Keratinocyte (primary cell): ENCODE results near the gene HBG2. TPM values are rescaled to one million over a fixed set of nuclear protein-coding genes. Genes with fewer than 3 reads are reported as not detected.
A peak's percentile ranks its signal among the peaks of the same experiment; 100 is the strongest.

Experiments
- DNase-seq: peaks from one replicate; pipeline ENCODE4 v3.0.0-alpha.2; 2011; ENCODE audit warnings: low read depth, missing footprints, low spot score
- FAIRE-seq: peaks from 2 replicates; lab custom pipeline; 2011; peaks lifted over from hg19 to GRCh38; lab: Jason Lieb, UNC
- H2AFZ ChIP-seq: 2 replicates; pipeline ENCODE4 v1.6.0; 2012; ENCODE audit warnings: low read length, control low read depth, inconsistent platforms; ENCODE audit not compliant: control insufficient read depth
- H3K27ac ChIP-seq: 2 replicates; pipeline ENCODE4 v1.5.1; 2011; ENCODE audit warnings: low read length; ENCODE audit not compliant: control insufficient read depth, insufficient read depth
- H3K27me3 ChIP-seq: 3 replicates; pipeline ENCODE4 v1.6.0; 2011; ENCODE audit warnings: low read length; ENCODE audit not compliant: control insufficient read depth, insufficient read depth; ENCODE audit errors: extremely low read depth
- H3K36me3 ChIP-seq, 2 experiments: 2 replicates in 1 of 2; 3 replicates in 1 of 2; pipeline ENCODE4 v1.5.1; 2011; ENCODE audit warnings: low read length in 2 of 2, mild to moderate bottlenecking in 1 of 2; ENCODE audit not compliant: control insufficient read depth in 2 of 2, insufficient read depth in 2 of 2; ENCODE audit errors: extremely low read depth in 1 of 2
- H3K4me1 ChIP-seq: 3 replicates; pipeline ENCODE4 v1.5.1; 2011; ENCODE audit warnings: low read length; ENCODE audit not compliant: control insufficient read depth, insufficient read depth; ENCODE audit errors: extremely low read depth
- H3K4me2 ChIP-seq: 3 replicates; pipeline ENCODE4 v1.6.0; 2011; ENCODE audit warnings: low read depth, low read length; ENCODE audit not compliant: control insufficient read depth, insufficient read depth; ENCODE audit errors: extremely low read depth
- H3K4me3 ChIP-seq, 3 experiments: fragments of 200-600 bp in 1 of 3; sonication (generic) in 1 of 3; 2 replicates in 2 of 3; 3 replicates in 1 of 3; pipeline ENCODE4 v1.5.1; 2011 to 2016; ENCODE audit warnings: low read length in 3 of 3, mild to moderate bottlenecking in 3 of 3, control low read depth in 2 of 3, inconsistent platforms in 1 of 3, low read depth in 1 of 3, mixed read lengths in 1 of 3, mixed run types in 1 of 3, moderate library complexity in 1 of 3; ENCODE audit not compliant: control insufficient read depth in 2 of 3, insufficient read depth in 2 of 3; ENCODE audit errors: extremely low read depth in 1 of 3
- H3K79me2 ChIP-seq: 2 replicates; pipeline ENCODE4 v1.6.0; 2012; ENCODE audit warnings: low read length; ENCODE audit not compliant: control insufficient read depth, insufficient read depth
- H3K9ac ChIP-seq: 3 replicates; pipeline ENCODE4 v1.6.0; 2011; ENCODE audit warnings: low read length; ENCODE audit not compliant: control insufficient read depth, insufficient read depth; ENCODE audit errors: extremely low read depth
- H3K9me1 ChIP-seq: 3 replicates; pipeline ENCODE4 v1.6.0; 2011; ENCODE audit warnings: low read length; ENCODE audit not compliant: control insufficient read depth, insufficient read depth; ENCODE audit errors: extremely low read depth
- H3K9me3 ChIP-seq: 2 replicates; pipeline ENCODE4 v1.5.1; 2012; ENCODE audit warnings: low read depth, low read length; ENCODE audit not compliant: control insufficient read depth
- H4K20me1 ChIP-seq: 3 replicates; pipeline ENCODE4 v1.6.0; 2011; ENCODE audit warnings: low read length; ENCODE audit not compliant: control insufficient read depth, insufficient read depth; ENCODE audit errors: extremely low read depth
- EZH2 ChIP-seq: IDR thresholded peaks from one replicate; pipeline ENCODE4 v1.6.1; 2012; ENCODE audit warnings: inconsistent platforms, mild to moderate bottlenecking, low read length, moderate library complexity
- dilution Hi-C: fragments of 300-500 bp; cut with MboI; formaldehyde crosslinking; loops from one replicate; pipeline ENCODE4 v1.7.0; 2020; ENCODE audit warnings: low sequenced_read_pairs; ENCODE audit not compliant: extremely low pct_ligation_motif_present
- polyA plus RNA-seq, 5 experiments: library from polyadenylated mRNA; depleted of rRNA in 3 of 5; stranded (reverse) in 3 of 5; stranded (forward) in 1 of 5; unstranded in 1 of 5; fragments of >200 nt; gene quantifications; 1 replicate in 1 of 5; 2 replicates in 3 of 5; 3 replicates in 1 of 5; pipeline versions ENCODE4 v1.2.1 to v1.2.3, GENCODE V29; 2011 to 2012; ENCODE audit warnings: missing spikeins in 2 of 5, low read depth in 1 of 5, low replicate concordance in 1 of 5
- TF ChIP-seq, protein P1 (sequence below), 3 experiments: IDR thresholded peaks in 1 of 3; conservative IDR thresholded peaks in 1 of 3; optimal IDR thresholded peaks in 1 of 3; 2 replicates in 2 of 3; 3 replicates in 1 of 3; pipeline versions ENCODE3 to v1.5.1; 2011; ENCODE audit warnings: low read length in 3 of 3, mild to moderate bottlenecking in 3 of 3, moderate library complexity in 2 of 3, control low read depth in 1 of 3, inconsistent platforms in 1 of 3; ENCODE audit not compliant: insufficient read depth in 2 of 3; ENCODE audit errors: extremely low read depth in 1 of 3

The HBG2 gene
- polyA plus RNA-seq, 1 donor (not counting 4 experiments of a cell fraction or from before 2014, with no cell fraction given) = 0.73 TPM

DNA sequence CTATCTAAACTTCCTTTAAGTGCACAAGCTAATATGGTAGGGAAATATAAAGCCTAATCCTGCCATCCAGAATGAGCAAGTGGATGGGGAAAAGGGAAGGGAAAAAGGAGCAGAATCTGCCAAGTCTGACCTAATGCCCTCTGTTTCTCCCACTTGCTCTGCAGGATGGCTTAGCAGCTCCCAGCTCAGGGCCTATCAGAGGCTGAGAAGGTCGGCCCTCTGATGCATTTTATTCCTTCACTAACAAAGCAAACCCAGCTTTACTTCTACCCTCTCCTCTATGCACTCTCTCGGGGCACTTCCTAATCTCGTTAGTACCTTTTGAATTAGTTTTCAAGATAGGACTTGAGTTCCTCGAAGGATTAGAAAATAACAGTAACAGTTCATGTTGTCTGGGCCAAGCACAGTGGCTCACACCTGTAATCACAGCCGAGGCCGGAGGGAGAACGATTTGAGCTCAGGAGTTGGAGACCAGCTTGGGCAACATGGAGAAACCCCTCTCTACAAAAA is 44.1 kb downstream of the HBG2 start:
- FAIRE-seq (no peak), DNase-seq (no peak)
- no peak overlapping the region for H3K9ac ChIP-seq
- H3K9me3 ChIP-seq = no peaks in the 10 kb centered on the region
- H3K79me2 ChIP-seq = no peaks in the 10 kb centered on the region
- no peak overlapping the region for H3K4me2 ChIP-seq
- H4K20me1 ChIP-seq = no peaks in the 10 kb centered on the region
- no peaks in the 10 kb centered on the region for H3K27me3 ChIP-seq
- H3K27ac ChIP-seq = no peak overlapping the region
- no peaks in the 10 kb centered on the region for H3K4me1 ChIP-seq
- no peaks in the 10 kb centered on the region for H3K36me3 ChIP-seq
- H3K9me1 ChIP-seq = no peaks in the 10 kb centered on the region
- H2AFZ ChIP-seq = no peak overlapping the region
- dilution Hi-C loops = no loop called here
- H3K4me3 ChIP-seq = no peak overlapping the region
- no peak for TF ChIP-seq EZH2
- TF ChIP-seq, protein P1, sequence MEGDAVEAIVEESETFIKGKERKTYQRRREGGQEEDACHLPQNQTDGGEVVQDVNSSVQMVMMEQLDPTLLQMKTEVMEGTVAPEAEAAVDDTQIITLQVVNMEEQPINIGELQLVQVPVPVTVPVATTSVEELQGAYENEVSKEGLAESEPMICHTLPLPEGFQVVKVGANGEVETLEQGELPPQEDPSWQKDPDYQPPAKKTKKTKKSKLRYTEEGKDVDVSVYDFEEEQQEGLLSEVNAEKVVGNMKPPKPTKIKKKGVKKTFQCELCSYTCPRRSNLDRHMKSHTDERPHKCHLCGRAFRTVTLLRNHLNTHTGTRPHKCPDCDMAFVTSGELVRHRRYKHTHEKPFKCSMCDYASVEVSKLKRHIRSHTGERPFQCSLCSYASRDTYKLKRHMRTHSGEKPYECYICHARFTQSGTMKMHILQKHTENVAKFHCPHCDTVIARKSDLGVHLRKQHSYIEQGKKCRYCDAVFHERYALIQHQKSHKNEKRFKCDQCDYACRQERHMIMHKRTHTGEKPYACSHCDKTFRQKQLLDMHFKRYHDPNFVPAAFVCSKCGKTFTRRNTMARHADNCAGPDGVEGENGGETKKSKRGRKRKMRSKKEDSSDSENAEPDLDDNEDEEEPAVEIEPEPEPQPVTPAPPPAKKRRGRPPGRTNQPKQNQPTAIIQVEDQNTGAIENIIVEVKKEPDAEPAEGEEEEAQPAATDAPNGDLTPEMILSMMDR (optimal IDR thresholded peaks at IDR 0.05 in 1 of 3, IDR thresholded peaks at IDR 0.05 in 1 of 3, conservative IDR thresholded peaks at IDR 0.05 in 1 of 3; ENCODE audit: extremely low read depth in 1 of 3, insufficient read depth in 2 of 3, low read length in 3 of 3) = no peak

DNA sequence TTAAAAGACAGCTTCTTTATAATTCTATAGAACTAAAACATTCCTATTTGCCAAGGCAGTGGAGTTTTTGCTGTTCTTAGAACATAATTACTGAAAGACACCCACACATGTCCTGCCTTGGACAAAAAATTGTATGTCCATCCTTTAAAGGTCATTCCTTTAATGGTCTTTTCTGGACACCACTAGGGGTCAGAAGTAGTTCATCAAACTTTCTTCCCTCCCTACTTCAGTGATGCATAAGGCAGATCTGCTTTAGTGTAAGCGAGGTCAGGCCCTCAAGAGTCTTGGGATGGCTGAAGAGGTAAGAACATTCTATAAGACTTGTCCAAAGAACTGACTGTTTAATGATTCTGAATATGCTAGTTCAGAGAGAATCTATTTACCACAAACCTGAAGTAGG is 49.8 kb downstream of the HBG2 start:
- no peak overlapping the region for H2AFZ ChIP-seq
- no peak overlapping the region for H3K9ac ChIP-seq
- no peaks in the 10 kb centered on the region for H3K9me1 ChIP-seq
- H3K36me3 ChIP-seq = no peaks in the 10 kb centered on the region
- H3K9me3 ChIP-seq = no peaks in the 10 kb centered on the region
- no peak overlapping the region for H3K4me3 ChIP-seq
- no peaks in the 10 kb centered on the region for H3K27me3 ChIP-seq
- peak; percentile 51 for FAIRE-seq
- TF ChIP-seq, protein P1 (optimal IDR thresholded peaks at IDR 0.05 in 1 of 3, IDR thresholded peaks at IDR 0.05 in 1 of 3, conservative IDR thresholded peaks at IDR 0.05 in 1 of 3; ENCODE audit: extremely low read depth in 1 of 3, insufficient read depth in 2 of 3, low read length in 3 of 3) = peak; percentile 43 to 44 (median 44)
- TF ChIP-seq EZH2 = no peak
- no peak overlapping the region for H3K4me2 ChIP-seq
- no peak overlapping the region for H3K27ac ChIP-seq
- dilution Hi-C loops = no loop called here
- no peaks in the 10 kb centered on the region for H3K79me2 ChIP-seq
- H3K4me1 ChIP-seq = no peaks in the 10 kb centered on the region
- H4K20me1 ChIP-seq = no peaks in the 10 kb centered on the region
- no peak for DNase-seq
